Measurements from ENCODE around the gene SULT1A1.
"Not testable (repeated sequence)": the region's sequence is repeated elsewhere in the genome, so short reads cannot be mapped to it uniquely, and the experiment has no call there.

SULT1A1 gene
- long read RNA-seq, result 0 reads

DNA sequence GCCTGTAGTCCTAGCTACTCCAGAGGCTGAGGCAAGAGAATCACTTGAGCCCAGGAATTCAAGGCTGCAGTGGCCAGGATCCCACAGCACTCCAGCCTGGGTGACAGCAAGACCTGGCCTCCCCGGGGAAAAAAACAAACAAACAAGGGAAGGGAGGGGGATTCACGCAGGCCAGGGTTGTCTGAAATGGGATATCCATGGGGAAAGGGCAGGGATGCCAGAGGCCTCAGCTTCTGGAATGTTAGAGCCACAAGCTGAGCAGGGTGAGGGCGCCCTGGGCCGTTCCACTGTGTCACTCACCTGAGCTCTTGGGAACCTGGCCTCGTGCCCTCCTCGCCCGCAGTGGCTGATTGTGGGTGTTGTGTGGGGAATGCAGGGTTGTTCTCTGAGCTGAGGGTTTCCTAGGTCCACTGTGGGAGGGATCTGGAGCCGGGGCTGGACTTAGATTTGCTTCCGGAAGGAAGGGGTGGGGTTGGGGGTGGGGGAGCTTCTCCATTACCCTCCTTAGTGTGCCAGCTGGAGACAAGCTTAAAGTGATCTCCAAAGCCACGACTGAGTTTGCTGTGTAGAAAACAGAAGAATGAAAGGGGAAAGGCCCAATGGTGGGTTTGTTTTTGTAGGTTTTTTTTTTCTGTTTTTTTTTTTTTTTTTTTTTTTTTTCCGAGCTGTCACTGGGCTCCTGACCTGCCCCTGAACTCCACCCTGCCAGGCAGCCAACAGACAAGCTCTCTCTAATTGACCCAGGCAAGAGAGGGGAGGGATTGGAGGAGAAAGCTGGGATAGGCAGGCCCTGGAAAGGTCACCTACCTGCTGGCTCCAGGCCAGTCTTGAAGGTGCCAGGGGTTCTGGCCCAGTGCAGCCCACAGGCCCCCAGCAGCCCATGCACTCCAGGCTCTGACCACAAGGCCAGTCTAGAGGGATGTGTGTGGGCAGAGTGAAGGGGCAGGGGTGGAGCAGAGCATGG, at the start of gene SULT1A1:
SULT1A1 (minus strand) TSS at position 414 of the 964 bp plus-strand sequence. CDS start 1,189 bp downstream, outside the sequence.
- no peak within 1 kb of the TSS for H3K27ac ChIP-seq (replicated peaks)
- H3K4me3 ChIP-seq (replicated peaks; ENCODE audit: insufficient read depth, low read length), result no peak within 1 kb of the TSS
- DNase-seq (ENCODE audit: low read depth in 1 of 2, low spot score in 1 of 2), result peak in 1 of 2 experiments; percentile 23
- no peaks in the 10 kb centered on the region for H3K27me3 ChIP-seq (ENCODE audit: insufficient read depth, poor library complexity, severe bottlenecking)
- TF ChIP-seq POLR2AphosphoS5 (IDR thresholded peaks at IDR 0.05; ENCODE audit: low read depth) (no peak), GABPA (IDR thresholded peaks at IDR 0.05; ENCODE audit: low read depth) (no peak), CTCF (IDR thresholded peaks at IDR 0.05; ENCODE audit: insufficient read depth, low read length) (no peak), SPI1 (IDR thresholded peaks at IDR 0.05; ENCODE audit: borderline replicate concordance, low read depth) (no peak), REST (IDR thresholded peaks at IDR 0.05; ENCODE audit: insufficient replicate concordance, low read depth) (no peak)

DNA sequence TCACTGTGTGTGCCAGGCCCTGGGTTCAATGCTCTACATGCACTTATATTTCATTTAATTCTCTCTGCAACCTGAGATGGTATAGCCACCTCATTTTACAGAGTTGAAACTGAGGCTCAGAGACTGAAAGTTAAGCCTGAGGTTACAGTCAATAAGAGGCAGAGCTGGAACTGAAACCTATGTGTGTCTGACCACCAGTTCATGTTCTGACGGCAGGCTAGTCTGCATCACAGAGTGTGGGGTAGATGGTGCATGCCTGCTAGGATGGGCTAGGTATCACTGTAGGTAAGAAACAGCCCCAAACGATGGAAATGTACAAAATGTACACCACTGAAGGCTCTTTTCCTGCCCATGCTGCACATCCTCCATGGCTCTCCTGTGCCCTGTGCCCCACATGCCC, 30.1 kb upstream of the SULT1A1 start:
- DNase-seq (ENCODE audit: low read depth in 1 of 2, low spot score in 1 of 2); H3K27me3 ChIP-seq (ENCODE audit: insufficient read depth, poor library complexity, severe bottlenecking); H3K4me3 ChIP-seq (replicated peaks; ENCODE audit: insufficient read depth, low read length); H3K27ac ChIP-seq (replicated peaks): not testable (repeated sequence)

DNA sequence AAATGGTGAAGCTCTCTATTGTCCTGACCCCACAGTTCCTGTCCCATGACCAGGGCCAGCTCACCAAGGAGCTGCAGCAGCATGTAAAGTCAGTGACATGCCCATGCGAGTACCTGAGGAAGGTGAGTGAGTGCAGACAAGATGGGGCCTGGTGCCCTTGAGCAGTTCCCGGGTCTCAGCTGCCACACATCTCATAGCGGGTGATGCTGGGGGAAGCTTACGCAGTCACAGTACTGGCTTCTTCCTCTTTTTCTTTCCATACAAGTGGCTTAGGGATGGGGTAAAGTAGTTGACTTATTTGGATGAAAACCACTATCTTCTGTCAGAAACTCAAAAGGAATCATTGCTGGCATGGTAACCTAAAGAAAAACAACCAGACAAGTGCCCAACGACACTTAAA, 28.5 kb upstream of the SULT1A1 start:
- not testable (repeated sequence) for DNase-seq (ENCODE audit: low read depth in 1 of 2, low spot score in 1 of 2); H3K27ac ChIP-seq (replicated peaks); H3K27me3 ChIP-seq (ENCODE audit: insufficient read depth, poor library complexity, severe bottlenecking); H3K4me3 ChIP-seq (replicated peaks; ENCODE audit: insufficient read depth, low read length)

- DNase-seq (ENCODE audit: low read depth in 1 of 2, low spot score in 1 of 2); H3K27ac ChIP-seq (replicated peaks); H3K4me3 ChIP-seq (replicated peaks; ENCODE audit: insufficient read depth, low read length); H3K27me3 ChIP-seq (ENCODE audit: insufficient read depth, poor library complexity, severe bottlenecking): not testable (repeated sequence)
Observed at GRCh38 chr16:28637765-28638164, 27.9 kb upstream of the SULT1A1 start, which contains the start of gene NPIPB8. TSS of gene NPIPB8 (plus strand) at chr16:28638065. CDS start at chr16:28638361, 296 bp downstream.

GRCh38 chr16:28636093-28636823, 26.4 kb upstream of the SULT1A1 start:
- DNase-seq (ENCODE audit: low read depth in 1 of 2, low spot score in 1 of 2); H3K4me3 ChIP-seq (replicated peaks; ENCODE audit: insufficient read depth, low read length); H3K27ac ChIP-seq (replicated peaks): not testable (repeated sequence)

GRCh38 chr16:28630905-28631304, 21.1 kb upstream of the SULT1A1 start:
- H3K4me3 ChIP-seq (replicated peaks; ENCODE audit: insufficient read depth, low read length); H3K27ac ChIP-seq (replicated peaks); H3K27me3 ChIP-seq (ENCODE audit: insufficient read depth, poor library complexity, severe bottlenecking); DNase-seq (ENCODE audit: low read depth in 1 of 2, low spot score in 1 of 2): not testable (repeated sequence)

More at GRCh38 chr16:28636093-28636823, 26.4 kb upstream of the SULT1A1 start:
- H3K27me3 ChIP-seq (ENCODE audit: insufficient read depth, poor library complexity, severe bottlenecking), result not testable (repeated sequence)

GRCh38 chr16:28623172-28623711, 13.4 kb upstream of the SULT1A1 start:
- DNase-seq (ENCODE audit: low read depth in 1 of 2, low spot score in 1 of 2), result no peak
- Histone ChIP-seq H3K4me3 (replicated peaks; ENCODE audit: insufficient read depth, low read length) (no peak overlapping the region), H3K27me3 (ENCODE audit: insufficient read depth, poor library complexity, severe bottlenecking) (no peaks in the 10 kb centered on the region), H3K27ac (replicated peaks) (no peak overlapping the region)
- no peak for TF ChIP-seq GABPA (IDR thresholded peaks at IDR 0.05; ENCODE audit: low read depth)
- TF ChIP-seq SPI1 (IDR thresholded peaks at IDR 0.05; ENCODE audit: borderline replicate concordance, low read depth), result no peak
- no peak for TF ChIP-seq CTCF (IDR thresholded peaks at IDR 0.05; ENCODE audit: insufficient read depth, low read length)
- TF ChIP-seq POLR2AphosphoS5 (IDR thresholded peaks at IDR 0.05; ENCODE audit: low read depth), result no peak
- TF ChIP-seq REST (IDR thresholded peaks at IDR 0.05; ENCODE audit: insufficient replicate concordance, low read depth), result no peak

Measured in HL-60 (cell line).